Activated naive CD4-positive, alpha-beta T cell treated with anti-CD3 and anti-CD28 coated beads, Interleukin-2, amount 50 U/mL, for 24 hours (primary cell): Measurements from ENCODE around the gene RHBDF1.
A peak's percentile ranks its signal among the peaks of the same experiment; 100 is the strongest.

Source experiments
- H3K27ac Mint-ChIP-seq: one replicate; pipeline ENCODE4 v1.8.0; 2021; ENCODE audit warnings: mild to moderate bottlenecking, mixed read lengths
- H3K27me3 Mint-ChIP-seq: one replicate; pipeline ENCODE4 v1.8.0; 2021; ENCODE audit warnings: mixed read lengths
- H3K36me3 Mint-ChIP-seq: one replicate; pipeline ENCODE4 v1.8.0; 2021; ENCODE audit warnings: mixed read lengths
- H3K4me1 Mint-ChIP-seq: one replicate; pipeline ENCODE4 v1.8.0; 2021; ENCODE audit warnings: mixed read lengths
- H3K4me3 Mint-ChIP-seq: one replicate; pipeline ENCODE4 v1.8.0; 2021; ENCODE audit warnings: mild to moderate bottlenecking, mixed read lengths
- H3K9me3 Mint-ChIP-seq: one replicate; pipeline ENCODE4 v1.8.0; 2021; ENCODE audit warnings: mixed read lengths

Gene RHBDF1

DNA sequence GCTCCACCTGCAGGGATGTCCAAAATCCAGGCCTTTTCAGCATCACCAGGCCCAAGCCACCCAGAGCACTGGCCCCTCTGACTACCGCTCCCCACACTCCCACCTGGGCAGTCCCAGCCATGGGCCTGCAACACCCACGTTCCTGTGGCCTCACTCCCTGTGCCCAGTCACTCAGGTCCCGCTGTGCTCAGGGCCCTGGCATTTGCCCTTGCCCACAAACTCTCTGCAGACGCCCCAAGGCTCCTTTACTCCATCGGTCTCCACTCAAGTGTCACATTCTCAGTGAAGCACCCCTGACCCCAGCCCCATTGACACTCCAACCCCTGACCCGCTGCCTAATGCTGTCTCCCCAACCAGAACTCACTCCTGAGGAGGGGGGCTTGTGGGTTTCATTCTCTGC is 29.2 kb upstream of the RHBDF1 start:
- H3K4me1 Mint-ChIP-seq, result peaks cover 8% of the 10 kb centered on the region
- H3K9me3 Mint-ChIP-seq, result no peaks in the 10 kb centered on the region
- no peaks in the 10 kb centered on the region for H3K36me3 Mint-ChIP-seq
- no peak overlapping the region for H3K4me3 Mint-ChIP-seq
- H3K27me3 Mint-ChIP-seq, result no peaks in the 10 kb centered on the region
- H3K27ac Mint-ChIP-seq, result no peak overlapping the region

DNA sequence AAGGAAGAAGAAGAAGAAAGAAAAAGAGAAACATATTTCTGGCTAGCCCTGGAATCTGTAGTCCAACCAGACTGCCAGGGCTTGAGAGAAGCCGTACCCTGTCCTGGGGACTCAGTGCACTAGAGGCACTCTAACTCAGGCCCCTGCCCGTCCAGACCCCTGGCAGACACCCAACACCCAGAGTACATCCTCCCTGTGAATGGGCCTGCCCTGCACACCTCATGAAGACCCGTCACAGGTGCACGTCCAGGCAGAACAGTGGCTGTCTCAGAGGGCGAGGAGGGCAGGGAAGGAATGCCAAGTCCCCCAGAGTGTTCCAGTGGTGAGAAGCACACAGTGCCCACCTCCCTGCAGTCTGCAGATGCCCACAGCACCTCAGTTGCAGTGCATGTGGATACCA is 28.6 kb upstream of the RHBDF1 start:
- Mint-ChIP-seq H3K36me3 (no peaks in the 10 kb centered on the region), H3K4me3 (no peak overlapping the region), H3K4me1 (peaks cover 8% of the 10 kb centered on the region)

DNA sequence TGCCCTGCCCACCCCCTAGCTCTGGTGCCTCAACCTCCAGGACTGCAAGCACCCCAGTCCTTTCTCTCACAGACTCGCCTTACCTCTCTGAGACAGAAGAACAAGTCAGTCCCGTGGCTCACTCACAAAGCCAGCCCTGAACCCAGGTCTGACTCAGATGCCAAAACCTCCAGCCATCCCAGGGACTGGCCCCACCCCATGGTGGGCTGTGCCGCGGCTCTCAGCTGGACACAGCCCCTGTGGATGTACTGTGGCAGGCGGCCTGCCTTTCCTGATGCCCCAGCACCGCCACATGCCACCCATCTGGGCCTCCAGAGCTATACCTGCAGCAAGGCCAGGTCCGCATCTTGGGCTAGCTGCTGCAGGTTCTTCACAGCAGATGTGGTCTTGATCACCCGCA is 25.4 kb upstream of the RHBDF1 start:
- peaks cover 1% of the 10 kb centered on the region for H3K36me3 Mint-ChIP-seq
- H3K4me1 Mint-ChIP-seq, result peaks cover 8% of the 10 kb centered on the region
- H3K4me3 Mint-ChIP-seq, result no peak overlapping the region
- no peak overlapping the region for H3K27ac Mint-ChIP-seq
- H3K9me3 Mint-ChIP-seq, result no peaks in the 10 kb centered on the region
- H3K27me3 Mint-ChIP-seq, result no peaks in the 10 kb centered on the region

More for the DNA sequence above, 28.6 kb upstream of the RHBDF1 start:
- Mint-ChIP-seq H3K27me3 (no peaks in the 10 kb centered on the region), H3K27ac (no peak overlapping the region), H3K9me3 (no peaks in the 10 kb centered on the region)

DNA sequence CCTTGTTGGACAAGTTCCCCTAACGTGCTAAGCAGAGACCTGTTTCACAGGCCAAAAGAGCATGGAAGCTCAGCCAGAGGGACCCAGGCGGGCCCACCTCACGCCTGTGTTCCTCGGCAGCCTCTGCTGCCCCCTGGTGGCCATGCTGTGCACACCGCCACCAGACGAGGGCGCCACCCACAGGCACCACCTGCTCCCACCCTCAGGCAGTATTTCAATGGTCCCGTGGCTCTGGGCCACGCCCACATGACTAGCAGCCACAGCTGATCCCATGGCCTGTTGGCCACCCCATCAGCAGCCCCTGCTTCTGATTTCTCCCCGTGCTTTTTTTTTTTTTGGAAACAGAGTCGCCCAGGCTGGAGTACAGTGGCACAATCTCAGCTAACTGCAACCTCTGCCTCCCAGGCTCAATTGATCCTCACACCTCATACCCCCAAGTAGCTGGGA is 24.5 kb upstream of the RHBDF1 start:
- H3K27ac Mint-ChIP-seq, result peak overlapping the region; percentile 41
- no peaks in the 10 kb centered on the region for H3K27me3 Mint-ChIP-seq
- peaks cover 1% of the 10 kb centered on the region for H3K36me3 Mint-ChIP-seq
- no peaks in the 10 kb centered on the region for H3K9me3 Mint-ChIP-seq
- no peak overlapping the region for H3K4me3 Mint-ChIP-seq
- peaks cover 8% of the 10 kb centered on the region for H3K4me1 Mint-ChIP-seq

DNA sequence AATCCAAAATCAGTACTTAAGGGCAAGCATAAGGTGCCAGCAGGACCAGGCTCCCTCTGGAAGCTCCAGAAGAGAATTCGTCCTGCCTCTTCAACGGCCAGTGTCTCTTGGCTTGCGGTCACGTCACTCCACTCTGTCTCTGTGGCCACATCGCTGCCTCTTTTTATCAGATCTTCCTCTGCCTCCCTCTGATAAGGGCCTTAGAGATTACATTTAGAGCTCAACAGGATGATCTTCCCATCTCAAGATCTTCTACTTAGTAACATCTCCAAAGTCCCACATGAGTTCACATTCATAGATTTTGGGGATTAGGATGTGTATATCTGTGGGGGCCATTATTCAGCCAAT is 22.5 kb upstream of the RHBDF1 start:
- Mint-ChIP-seq H3K27me3 (no peaks in the 10 kb centered on the region), H3K4me1 (peaks cover 8% of the 10 kb centered on the region), H3K36me3 (peaks cover 1% of the 10 kb centered on the region), H3K4me3 (no peak overlapping the region), H3K27ac (no peak overlapping the region), H3K9me3 (no peaks in the 10 kb centered on the region)

DNA sequence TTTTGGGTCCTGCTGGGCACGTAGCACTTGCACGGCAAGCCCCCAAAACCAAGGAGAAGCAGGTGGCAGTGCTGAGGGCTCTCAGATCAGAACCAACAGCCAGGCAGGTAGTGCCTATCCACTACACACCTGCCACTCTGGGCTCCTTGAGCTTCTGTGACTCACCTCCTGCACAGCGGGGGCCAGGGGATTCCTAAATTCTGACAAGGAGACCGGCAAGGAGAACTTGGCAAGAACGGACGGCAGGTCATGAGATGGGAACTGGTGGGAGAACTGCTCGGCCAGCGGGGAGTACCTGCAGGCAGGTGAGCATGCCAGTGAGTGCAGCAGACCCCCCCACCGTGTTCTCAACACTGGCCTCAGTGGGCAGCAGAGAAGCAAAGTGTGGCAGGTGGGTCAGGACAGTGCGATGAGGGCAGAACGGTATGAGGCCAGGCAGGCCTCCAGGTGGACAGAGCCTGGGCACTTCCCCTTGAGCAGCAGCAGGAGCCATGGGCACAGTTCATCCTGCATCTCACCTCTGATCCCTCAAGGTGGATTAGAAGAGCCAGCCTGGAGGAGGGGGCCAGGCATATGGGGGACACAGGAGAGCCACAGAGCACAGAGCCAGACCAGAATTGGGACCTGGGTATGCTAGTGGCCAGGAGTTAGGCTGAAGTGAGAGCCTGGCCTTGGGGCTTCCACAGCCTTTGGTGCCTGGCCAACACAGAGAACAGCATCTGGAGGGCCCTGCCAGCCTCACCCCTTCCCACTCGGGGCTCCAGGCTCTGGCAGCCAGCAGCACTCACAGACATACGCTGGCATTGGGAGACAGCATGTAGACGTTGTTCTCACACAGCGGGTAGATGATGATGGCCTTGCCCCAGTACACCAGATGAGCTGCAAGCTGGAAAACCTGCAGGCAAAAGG is 20.3 kb upstream of the RHBDF1 start:
- H3K4me3 Mint-ChIP-seq, result no peak overlapping the region
- H3K36me3 Mint-ChIP-seq, result peaks cover 1% of the 10 kb centered on the region
- H3K4me1 Mint-ChIP-seq, result peaks cover 8% of the 10 kb centered on the region
- H3K9me3 Mint-ChIP-seq, result no peaks in the 10 kb centered on the region
- H3K27me3 Mint-ChIP-seq, result no peaks in the 10 kb centered on the region
- H3K27ac Mint-ChIP-seq, result no peak overlapping the region

DNA sequence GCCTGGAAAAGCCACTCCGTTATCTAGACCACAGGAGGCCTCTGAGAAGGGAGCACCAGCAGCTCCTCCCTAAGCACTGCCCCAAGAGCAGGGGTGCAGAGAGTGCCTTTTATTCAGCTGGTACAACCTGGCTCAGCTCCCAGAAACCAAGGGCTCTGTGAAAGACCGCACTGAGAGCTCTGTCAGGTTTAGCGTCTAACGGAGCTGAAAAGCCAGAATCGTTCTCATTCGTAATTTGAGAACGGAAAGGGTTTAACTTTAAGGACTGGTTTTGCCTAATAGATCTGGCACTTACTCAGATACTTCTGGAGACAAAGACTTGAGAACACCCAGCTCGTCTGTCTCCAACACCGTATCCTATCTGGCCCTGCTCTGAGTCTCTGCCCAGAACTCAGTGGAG is 19.1 kb upstream of the RHBDF1 start:
- Mint-ChIP-seq H3K9me3 (no peaks in the 10 kb centered on the region), H3K36me3 (peaks cover 1% of the 10 kb centered on the region), H3K27ac (no peak overlapping the region), H3K27me3 (no peaks in the 10 kb centered on the region), H3K4me1 (no peaks in the 10 kb centered on the region), H3K4me3 (no peak overlapping the region)

DNA sequence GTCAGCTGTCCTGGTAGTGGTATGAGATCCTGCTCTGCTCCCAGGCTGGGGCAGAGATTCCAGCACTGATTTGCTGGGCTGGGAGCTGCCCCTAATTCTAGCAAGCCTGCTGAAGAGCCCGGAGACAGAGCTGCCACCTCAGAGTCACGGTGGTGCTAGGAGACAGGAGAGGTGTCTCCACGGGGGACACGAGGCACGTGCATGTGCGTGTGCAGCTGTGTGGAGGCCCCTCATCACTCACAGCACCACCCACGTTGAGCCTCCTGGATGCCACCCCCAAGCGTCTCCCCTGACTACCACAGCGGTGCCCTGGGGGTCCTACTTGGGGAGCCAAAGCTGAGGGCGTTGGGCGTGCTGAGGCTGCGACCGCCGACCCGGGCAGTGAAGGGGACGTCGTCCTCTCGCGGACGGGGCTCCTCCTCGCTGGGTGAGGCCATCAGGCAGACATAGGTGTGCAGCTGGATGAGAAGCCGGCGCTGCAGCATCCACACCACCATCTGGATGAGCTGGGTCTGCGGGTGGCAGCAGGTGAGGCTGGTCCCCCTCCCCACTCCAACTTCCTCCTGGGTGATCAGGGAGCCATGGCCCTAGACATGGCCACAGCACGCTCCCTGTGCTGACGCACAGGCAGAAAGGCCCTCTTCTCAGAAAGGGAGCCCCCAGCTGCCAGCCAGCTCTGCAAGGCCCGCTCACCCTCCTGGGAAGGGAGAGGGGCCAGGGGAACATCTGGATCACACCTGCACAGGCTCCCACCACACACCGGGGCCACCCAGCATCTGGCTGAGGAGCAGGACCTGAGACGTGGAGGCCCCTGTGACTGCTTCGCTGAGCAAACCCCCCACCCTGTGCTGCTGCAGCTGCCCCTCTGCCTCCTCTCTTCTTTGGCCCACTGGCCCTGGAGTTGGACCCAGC is 17.2 kb upstream of the RHBDF1 start:
- Mint-ChIP-seq H3K4me1 (peaks cover 6% of the 10 kb centered on the region), H3K27me3 (no peaks in the 10 kb centered on the region), H3K4me3 (no peak overlapping the region), H3K9me3 (no peaks in the 10 kb centered on the region), H3K36me3 (peaks cover 2% of the 10 kb centered on the region), H3K27ac (no peak overlapping the region)

DNA sequence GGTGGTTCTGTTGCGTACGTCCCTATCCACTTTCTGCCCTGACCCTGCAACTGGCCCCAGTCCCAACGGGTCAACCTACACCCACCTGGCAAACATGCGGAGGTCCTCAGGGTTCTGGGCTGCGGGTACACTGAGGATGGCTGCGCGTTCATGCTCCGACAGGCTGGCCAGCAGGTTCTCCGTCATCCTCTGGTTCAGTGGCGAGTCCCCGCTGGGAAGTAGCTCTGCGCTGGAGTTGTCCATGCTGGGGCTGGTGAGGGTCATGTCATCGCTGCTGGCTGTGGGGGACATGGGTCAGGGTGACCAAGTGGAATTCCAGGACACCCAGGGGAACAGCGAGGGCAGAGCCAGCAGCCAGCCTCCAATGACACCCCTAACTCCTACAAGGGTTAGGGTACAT is 16.2 kb upstream of the RHBDF1 start:
- H3K36me3 Mint-ChIP-seq, result peaks cover 2% of the 10 kb centered on the region
- H3K9me3 Mint-ChIP-seq, result no peaks in the 10 kb centered on the region
- H3K27ac Mint-ChIP-seq, result no peak overlapping the region
- peaks cover 16% of the 10 kb centered on the region for H3K4me1 Mint-ChIP-seq
- H3K27me3 Mint-ChIP-seq, result no peaks in the 10 kb centered on the region
- no peak overlapping the region for H3K4me3 Mint-ChIP-seq

DNA sequence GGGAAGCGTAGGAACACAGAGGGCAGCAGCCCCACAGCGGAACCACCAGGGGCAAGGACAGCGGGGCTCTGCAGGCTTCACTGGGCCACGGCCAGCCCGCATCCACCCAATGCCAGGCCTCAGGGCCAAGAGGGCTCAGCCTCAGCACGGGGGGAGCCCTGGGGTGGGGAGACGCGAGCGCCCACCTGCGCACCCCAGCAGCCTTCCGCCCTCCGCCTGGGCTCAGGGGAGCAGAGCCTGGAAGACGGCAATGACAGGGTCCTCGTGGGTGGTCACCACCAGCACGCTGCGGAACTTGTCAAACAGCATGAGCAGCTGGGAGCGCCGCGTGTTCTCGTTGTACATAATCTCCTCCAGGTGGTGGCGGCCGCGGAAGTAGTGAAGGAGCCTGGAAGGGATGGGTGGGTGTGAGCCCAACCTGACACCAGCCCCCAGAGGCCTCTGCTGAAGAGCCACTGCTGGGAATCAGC is 14.1 kb upstream of the RHBDF1 start:
- Mint-ChIP-seq H3K27me3 (no peaks in the 10 kb centered on the region), H3K4me3 (no peak overlapping the region), H3K4me1 (peaks cover 28% of the 10 kb centered on the region), H3K9me3 (no peaks in the 10 kb centered on the region), H3K36me3 (peaks cover 2% of the 10 kb centered on the region), H3K27ac (no peak overlapping the region)

DNA sequence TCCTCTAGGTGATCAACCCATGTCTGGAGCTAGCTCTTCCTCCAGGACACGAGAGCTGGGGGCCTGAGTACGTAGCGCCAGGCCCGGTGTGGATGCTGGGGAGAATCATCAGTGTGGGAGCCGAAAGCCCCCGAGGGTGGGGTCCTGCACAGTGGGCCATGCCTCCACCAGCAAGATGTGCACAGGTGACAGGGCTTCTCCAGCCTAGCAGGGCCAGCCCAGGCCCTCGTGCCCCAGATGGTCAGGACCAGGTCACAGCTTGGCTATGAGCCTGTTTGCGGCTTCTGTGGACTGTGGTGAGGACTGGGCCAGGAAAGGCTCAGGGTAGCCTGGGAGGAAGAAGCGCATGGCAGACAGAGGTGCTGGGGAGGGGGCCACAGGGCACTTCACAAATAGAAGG is 13.4 kb upstream of the RHBDF1 start:
- Mint-ChIP-seq H3K27me3 (no peaks in the 10 kb centered on the region), H3K27ac (peak overlapping the region; percentile 46), H3K36me3 (peaks cover 2% of the 10 kb centered on the region), H3K4me3 (no peak overlapping the region), H3K4me1 (peaks cover 28% of the 10 kb centered on the region), H3K9me3 (no peaks in the 10 kb centered on the region)

DNA sequence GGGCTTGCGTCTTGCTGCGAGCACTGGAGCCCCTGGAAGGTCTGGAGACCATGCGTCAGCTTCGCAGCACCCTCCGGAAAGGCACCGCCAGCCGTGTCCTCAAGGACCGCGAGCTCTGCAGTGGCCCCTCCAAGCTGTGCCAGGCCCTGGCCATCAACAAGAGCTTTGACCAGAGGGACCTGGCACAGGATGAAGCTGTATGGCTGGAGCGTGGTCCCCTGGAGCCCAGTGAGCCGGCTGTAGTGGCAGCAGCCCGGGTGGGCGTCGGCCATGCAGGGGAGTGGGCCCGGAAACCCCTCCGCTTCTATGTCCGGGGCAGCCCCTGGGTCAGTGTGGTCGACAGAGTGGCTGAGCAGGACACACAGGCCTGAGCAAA is 13.0 kb upstream of the RHBDF1 start:
- H3K9me3 Mint-ChIP-seq, result no peaks in the 10 kb centered on the region
- H3K4me3 Mint-ChIP-seq, result no peak overlapping the region
- peaks cover 28% of the 10 kb centered on the region for H3K4me1 Mint-ChIP-seq
- no peaks in the 10 kb centered on the region for H3K27me3 Mint-ChIP-seq
- peak overlapping the region; percentile 77 for H3K27ac Mint-ChIP-seq
- peaks cover 2% of the 10 kb centered on the region for H3K36me3 Mint-ChIP-seq

DNA sequence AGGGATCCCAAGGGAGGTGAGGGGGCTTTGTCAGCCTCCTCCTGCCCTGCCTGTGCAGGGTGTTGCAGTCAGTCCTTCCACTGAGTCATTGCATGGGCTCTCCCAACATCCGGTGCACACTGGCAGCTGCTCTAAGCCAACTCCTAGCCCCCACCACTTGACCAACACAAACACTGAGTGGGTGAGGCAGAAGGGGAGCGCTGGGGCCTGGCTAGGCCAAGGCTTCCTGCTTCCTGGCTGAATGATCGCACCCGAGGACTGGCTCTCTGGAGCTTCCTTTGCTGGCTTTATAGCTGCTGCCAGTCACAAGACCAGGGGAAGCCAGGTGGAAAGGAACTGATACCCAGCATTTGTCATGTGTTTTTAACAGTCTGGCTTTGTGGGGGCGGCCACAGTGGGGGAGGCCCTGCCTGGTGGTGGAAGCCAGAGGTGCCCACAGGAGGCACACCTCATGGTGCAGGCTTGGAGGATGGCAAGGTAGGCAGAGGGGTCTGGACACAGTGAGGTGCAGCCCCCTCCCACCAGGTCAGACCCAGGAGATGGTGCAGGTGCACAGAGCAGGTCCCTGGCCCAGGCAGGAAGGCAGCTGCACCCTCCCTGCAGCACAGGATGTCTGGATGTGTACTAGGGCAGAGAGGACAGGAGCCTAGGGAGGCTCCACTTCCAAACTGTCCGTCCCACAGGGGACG is 12.4 kb upstream of the RHBDF1 start:
- H3K4me1 Mint-ChIP-seq, result peaks cover 29% of the 10 kb centered on the region
- H3K36me3 Mint-ChIP-seq, result peaks cover 2% of the 10 kb centered on the region
- H3K27me3 Mint-ChIP-seq, result no peaks in the 10 kb centered on the region
- H3K27ac Mint-ChIP-seq, result peak overlapping the region; percentile 77
- H3K4me3 Mint-ChIP-seq, result peak overlapping the region; percentile 44
- no peaks in the 10 kb centered on the region for H3K9me3 Mint-ChIP-seq

DNA sequence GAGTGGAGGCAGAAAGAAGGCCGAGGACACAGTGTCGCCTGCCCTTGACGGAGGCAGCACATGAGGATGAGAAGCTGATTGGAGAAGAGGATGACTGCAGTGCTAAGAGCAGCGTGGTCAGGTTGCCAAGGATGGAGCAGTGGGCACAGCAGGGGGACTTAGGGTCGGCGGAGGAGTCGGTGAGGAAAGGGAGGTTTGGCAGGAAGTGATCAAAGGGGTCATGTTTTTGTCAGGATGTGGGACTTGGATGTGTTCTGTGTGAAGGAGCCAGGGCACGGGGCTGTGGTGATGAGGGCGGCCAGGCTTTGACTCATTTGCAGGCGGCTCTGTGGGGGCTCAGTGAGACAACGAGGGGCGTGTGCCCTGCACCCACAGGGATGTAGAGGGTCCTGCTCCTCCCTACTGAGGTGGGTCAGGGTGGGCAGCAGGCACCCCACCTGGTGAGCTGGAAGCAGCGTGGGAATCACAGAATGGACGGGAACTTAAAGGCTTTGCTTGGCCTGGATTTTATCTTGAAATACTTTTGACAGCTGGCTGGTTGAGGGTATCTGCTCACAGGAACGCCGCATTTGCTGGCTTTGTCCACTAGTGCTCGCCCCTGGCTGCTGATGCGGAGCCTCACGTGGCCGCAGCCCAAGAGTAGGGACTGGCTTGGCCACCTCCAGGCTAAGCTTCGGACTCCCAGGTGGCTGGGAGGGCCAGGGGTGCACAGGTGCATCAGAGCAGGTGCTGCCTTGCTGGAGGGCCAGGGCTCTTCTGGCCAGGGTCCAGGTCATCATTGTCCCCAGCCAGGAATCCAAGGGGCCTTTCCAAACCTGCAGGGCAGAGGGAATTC is 11.6 kb upstream of the RHBDF1 start:
- peak overlapping the region; percentile 44 for H3K4me3 Mint-ChIP-seq
- H3K9me3 Mint-ChIP-seq, result no peaks in the 10 kb centered on the region
- H3K27me3 Mint-ChIP-seq, result no peaks in the 10 kb centered on the region
- peak overlapping the region; percentile 81 for H3K27ac Mint-ChIP-seq
- peaks cover 37% of the 10 kb centered on the region for H3K4me1 Mint-ChIP-seq
- peaks cover 2% of the 10 kb centered on the region for H3K36me3 Mint-ChIP-seq
